COLO668 (cell line): ENCODE data around the gene SLC35B2.
"Not testable (repeated sequence)": the region's sequence is repeated elsewhere in the genome, so short reads cannot be mapped to it uniquely, and the experiment has no call there.

ENCODE experiments used
- DNase-seq: peaks from one replicate; lab custom pipeline; 2025; ENCODE audit not compliant: unreplicated experiment; lab: John Stamatoyannopoulos, UW

Gene SLC35B2

GRCh38 chr6:44235891-44236516 is 21.3 kb downstream of the SLC35B2 start:
- DNase-seq: no peak

GRCh38 chr6:44235269-44235668 is 22.1 kb downstream of the SLC35B2 start:
- no peak for DNase-seq

GRCh38 chr6:44234101-44235025 is 23.0 kb downstream of the SLC35B2 start:
- DNase-seq: peak; percentile 8

GRCh38 chr6:44233567-44234100 is 23.7 kb downstream of the SLC35B2 start:
- DNase-seq: no peak

- DNase-seq: no peak
These were observed 24.4 kb downstream of the SLC35B2 start for GRCh38 chr6:44232676-44233566.

GRCh38 chr6:44231426-44231825 is 25.9 kb downstream of the SLC35B2 start:
- DNase-seq: not testable (repeated sequence)

- DNase-seq: no peak
These were observed 27.2 kb downstream of the SLC35B2 start for GRCh38 chr6:44230034-44230675.

- no peak for DNase-seq
These were observed 27.8 kb downstream of the SLC35B2 start for GRCh38 chr6:44229376-44230033.

GRCh38 chr6:44228836-44229235 is 28.5 kb downstream of the SLC35B2 start:
- no peak for DNase-seq

- DNase-seq: no peak
These were observed 28.9 kb downstream of the SLC35B2 start for GRCh38 chr6:44228433-44228832.

GRCh38 chr6:44228031-44228430 is 29.3 kb downstream of the SLC35B2 start:
- no peak for DNase-seq

GRCh38 chr6:44227148-44227793 is 30.1 kb downstream of the SLC35B2 start:
- no peak for DNase-seq

GRCh38 chr6:44226368-44227147 is 30.8 kb downstream of the SLC35B2 start:
- DNase-seq: peak; percentile 6

- DNase-seq: peak; percentile 34
These were observed 31.6 kb downstream of the SLC35B2 start for GRCh38 chr6:44225579-44226325.

GRCh38 chr6:44224965-44225305 is 32.4 kb downstream of the SLC35B2 start:
- DNase-seq: no peak

GRCh38 chr6:44224029-44224964 is 33.0 kb downstream of the SLC35B2 start:
- DNase-seq: peak; percentile 31
